ENCODE results near the gene PCBP3. TPM values are rescaled to one million over a fixed set of nuclear protein-coding genes. Genes with fewer than 3 reads are reported as not detected.

PCBP3 gene
- total and polyA plus RNA-seq, 2 of the 13 experiments (the other 11 are each of a cell fraction or from before 2014, with no cell fraction given), result not detected

- TF ChIP-seq, protein P1, sequence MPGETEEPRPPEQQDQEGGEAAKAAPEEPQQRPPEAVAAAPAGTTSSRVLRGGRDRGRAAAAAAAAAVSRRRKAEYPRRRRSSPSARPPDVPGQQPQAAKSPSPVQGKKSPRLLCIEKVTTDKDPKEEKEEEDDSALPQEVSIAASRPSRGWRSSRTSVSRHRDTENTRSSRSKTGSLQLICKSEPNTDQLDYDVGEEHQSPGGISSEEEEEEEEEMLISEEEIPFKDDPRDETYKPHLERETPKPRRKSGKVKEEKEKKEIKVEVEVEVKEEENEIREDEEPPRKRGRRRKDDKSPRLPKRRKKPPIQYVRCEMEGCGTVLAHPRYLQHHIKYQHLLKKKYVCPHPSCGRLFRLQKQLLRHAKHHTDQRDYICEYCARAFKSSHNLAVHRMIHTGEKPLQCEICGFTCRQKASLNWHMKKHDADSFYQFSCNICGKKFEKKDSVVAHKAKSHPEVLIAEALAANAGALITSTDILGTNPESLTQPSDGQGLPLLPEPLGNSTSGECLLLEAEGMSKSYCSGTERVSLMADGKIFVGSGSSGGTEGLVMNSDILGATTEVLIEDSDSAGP (CRISPR knock-in tag; IDR thresholded peaks at IDR 0.05; ENCODE audit: borderline replicate concordance), result 0 out of 2 replicates have a peak, but pooled peaks have one; percentile 13
Observed at GRCh38 chr21:45880097-45881068, 236.9 kb downstream of the PCBP3 start (continued).

DNA sequence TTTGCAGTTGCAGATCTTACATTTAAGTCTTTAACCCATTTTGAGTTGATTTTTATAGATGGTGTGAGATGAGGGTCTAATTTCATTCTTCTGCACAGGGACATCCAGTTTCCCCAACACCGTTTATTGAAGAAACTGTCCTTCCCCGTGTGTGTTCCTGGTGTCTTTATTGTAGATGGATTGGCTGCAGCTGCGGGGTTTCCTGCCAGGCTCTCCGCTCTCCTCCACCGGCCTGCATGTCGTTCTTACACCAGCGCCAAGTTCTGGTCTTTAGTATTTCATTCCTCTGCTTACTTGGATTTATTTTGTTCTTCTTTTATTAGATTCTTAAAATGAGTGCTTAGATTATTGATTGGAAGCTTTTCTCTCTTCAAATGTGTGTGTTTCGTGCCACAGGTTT is 239.1 kb downstream of the PCBP3 start:
- in situ Hi-C loops (cut with HindIII; ENCODE audit: extremely low pct_ligation_motif_present, low pct_unique_long_range_greater_than_20kb) (no loop called here), intact Hi-C loops (cut with micrococcal nuclease; ENCODE audit: unreplicated experiment) (no loop called here)
- Histone ChIP-seq H3K4me2 (ENCODE audit: low read depth, low read length) (no peak overlapping the region), H3K4me1 (ENCODE audit: insufficient read depth, low read length) (0 out of 2 replicates have a peak, but pooled peaks cover 4% of the 10 kb centered on the region), H2AFZ (ENCODE audit: low read length) (no peak overlapping the region), H3K27me3 (ENCODE audit: control insufficient read depth in 1 of 2, insufficient read depth in 2 of 2, low read length in 2 of 2) (peaks cover 10 to 61% of the 10 kb centered on the region in 2 experiments), H3K79me2 (ENCODE audit: insufficient read depth, low read length) (no peaks in the 10 kb centered on the region), H3K4me3 (replicated peaks in 1 of 3; ENCODE audit: insufficient read depth in 1 of 3, low read depth in 2 of 3, low read length in 3 of 3) (no peak overlapping the region), H3K9me3 (ENCODE audit: low read length) (no peaks in the 10 kb centered on the region), H4K20me1 (ENCODE audit: insufficient read depth, low read length) (no peaks in the 10 kb centered on the region), H3K9ac (ENCODE audit: insufficient read depth, low read depth, low read length) (no peak overlapping the region), H3K36me3 (replicated peaks in 1 of 2; ENCODE audit: control insufficient read depth in 1 of 2, insufficient read depth in 2 of 2, low read length in 2 of 2) (no peaks in the 10 kb centered on the region), H3K27ac (ENCODE audit: extremely low read length, insufficient read depth, low read length) (no peak overlapping the region)
- 24% methylated on average over 8 of the region's 8 CpGs for WGBS (ENCODE audit: low lambda C conversion rate)
- DNase-seq (ENCODE audit: low spot score) (no peak), FAIRE-seq (no peak), ATAC-seq (no peak)
- ChIA-PET POLR2A (no interaction called here), CTCF (ENCODE audit: low intra/inter-chr PET ratio, low total read pairs) (no interaction called here)
- no TSS peak for BruUV-seq (replicated peaks)
- no peak for TF ChIP-seq ZNF607 (CRISPR knock-in tag; IDR thresholded peaks at IDR 0.05; ENCODE audit: borderline replicate concordance)
- no peak for TF ChIP-seq ZNF546 (CRISPR knock-in tag; conservative IDR thresholded peaks at IDR 0.05)
- no peak for TF ChIP-seq MTF2 (CRISPR knock-in tag; IDR thresholded peaks at IDR 0.05; ENCODE audit: borderline replicate concordance)
- TF ChIP-seq ZNF18 (CRISPR knock-in tag; IDR thresholded peaks at IDR 0.05; ENCODE audit: insufficient replicate concordance), result no peak
- TF ChIP-seq MBNL3 (CRISPR knock-in tag; conservative IDR thresholded peaks at IDR 0.05), result no peak
- TF ChIP-seq HDAC1 (CRISPR knock-in tag; IDR thresholded peaks at IDR 0.05), result no peak
- TF ChIP-seq ZNF292 (CRISPR knock-in tag; IDR thresholded peaks at IDR 0.05; ENCODE audit: borderline replicate concordance, low read depth), result no peak
- no peak for TF ChIP-seq MIER3 (CRISPR knock-in tag; IDR thresholded peaks at IDR 0.05; ENCODE audit: borderline replicate concordance)
- TF ChIP-seq ZNF143 (CRISPR knock-in tag; IDR thresholded peaks at IDR 0.05), result no peak
- TF ChIP-seq, protein P2, sequence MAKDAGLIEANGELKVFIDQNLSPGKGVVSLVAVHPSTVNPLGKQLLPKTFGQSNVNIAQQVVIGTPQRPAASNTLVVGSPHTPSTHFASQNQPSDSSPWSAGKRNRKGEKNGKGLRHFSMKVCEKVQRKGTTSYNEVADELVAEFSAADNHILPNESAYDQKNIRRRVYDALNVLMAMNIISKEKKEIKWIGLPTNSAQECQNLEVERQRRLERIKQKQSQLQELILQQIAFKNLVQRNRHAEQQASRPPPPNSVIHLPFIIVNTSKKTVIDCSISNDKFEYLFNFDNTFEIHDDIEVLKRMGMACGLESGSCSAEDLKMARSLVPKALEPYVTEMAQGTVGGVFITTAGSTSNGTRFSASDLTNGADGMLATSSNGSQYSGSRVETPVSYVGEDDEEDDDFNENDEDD (CRISPR knock-in tag; IDR thresholded peaks at IDR 0.05; ENCODE audit: borderline replicate concordance), result no peak
- TF ChIP-seq IKZF1 (IDR thresholded peaks at IDR 0.05), result no peak
- no peak for TF ChIP-seq SYNCRIP (IDR thresholded peaks at IDR 0.05; ENCODE audit: insufficient read depth, low read depth, low read length)

Data from HepG2 (cell line).